GM19239 (cell line): ENCODE data around the gene MPP3.

Source experiments
- DNase-seq: peaks from one replicate; pipeline ENCODE4 v3.0.0; 2011; ENCODE audit warnings: low spot score; ENCODE audit not compliant: insufficient read length
- FAIRE-seq: peaks from 2 replicates; lab custom pipeline; 2011; peaks lifted over from hg19 to GRCh38; lab: Jason Lieb, UNC

Gene MPP3

GRCh38 chr17:43779145-43780125, 53.5 kb downstream of the MPP3 start:
- FAIRE-seq (peak; percentile 4), DNase-seq (no peak)

GRCh38 chr17:43778337-43779144, 54.4 kb downstream of the MPP3 start, which contains the start of gene DUSP3:
TSS of gene DUSP3 (minus strand) at chr17:43778977. CDS start at chr17:43778924, 53 bp downstream.
- peak; percentile 80 for FAIRE-seq
- DNase-seq, result peak; percentile 92

- FAIRE-seq (no peak), DNase-seq (no peak)
These were observed 58.4 kb downstream of the MPP3 start for GRCh38 chr17:43774304-43775250.

DNA sequence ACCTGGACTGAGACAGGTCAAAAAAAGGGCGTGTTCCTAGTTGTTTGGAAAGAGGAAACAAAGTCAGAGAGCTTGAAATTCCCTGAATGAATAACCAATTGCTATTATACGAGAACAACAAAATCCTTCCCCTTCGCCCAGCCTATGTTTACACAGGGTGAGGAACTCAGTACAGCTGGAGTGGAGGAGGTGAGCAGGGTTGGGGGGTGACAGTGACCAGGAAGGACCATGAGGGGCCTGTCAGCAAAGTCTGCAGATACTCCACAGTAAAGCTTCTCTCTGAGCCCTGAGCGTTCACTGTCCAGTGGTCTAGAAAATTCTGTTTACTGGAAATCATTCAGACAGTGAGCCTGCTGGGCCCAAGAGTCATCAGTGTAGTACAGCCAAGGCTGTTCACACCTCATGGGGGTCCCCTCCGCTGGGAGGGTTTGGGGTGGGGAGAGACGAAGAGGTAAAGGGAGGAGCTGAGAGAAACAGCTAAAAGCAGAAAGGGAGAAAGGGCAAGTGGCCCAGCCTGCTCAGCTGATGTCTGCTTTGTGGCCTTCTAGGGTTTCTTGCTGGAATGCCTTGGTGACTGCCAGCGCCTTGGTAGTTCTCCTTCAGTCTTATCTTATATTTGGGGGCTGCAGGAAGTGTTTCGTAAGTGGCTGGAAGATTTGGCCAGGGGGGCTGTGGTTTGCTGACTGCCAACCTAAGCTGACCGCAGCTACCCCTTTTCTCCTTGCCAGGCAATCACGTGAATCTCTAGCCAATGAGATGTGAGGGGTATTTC, 59.9 kb downstream of the MPP3 start:
- FAIRE-seq (no peak), DNase-seq (no peak)

GRCh38 chr17:43771463-43771862, 61.5 kb downstream of the MPP3 start:
- FAIRE-seq, result no peak

DNA sequence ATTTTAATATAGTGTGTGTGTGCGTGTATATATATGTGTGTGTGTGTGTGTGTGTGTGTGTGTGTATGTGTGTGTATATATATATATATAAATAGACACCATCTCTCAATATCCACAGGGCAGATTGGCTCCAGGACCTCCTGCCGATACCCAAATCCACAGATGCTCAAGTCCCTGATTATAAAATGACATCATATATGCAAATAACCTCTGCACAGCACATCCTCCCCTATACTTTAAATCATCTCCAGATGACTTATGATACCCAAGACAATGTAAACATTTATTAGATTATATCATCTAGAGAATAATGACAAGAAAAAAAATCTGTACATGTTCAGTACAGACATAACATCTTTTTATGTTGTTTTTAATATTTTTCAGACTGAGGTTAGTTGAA, 62.0 kb downstream of the MPP3 start:
- FAIRE-seq (no peak), DNase-seq (no peak)

More at GRCh38 chr17:43771463-43771862, 61.5 kb downstream of the MPP3 start:
- DNase-seq, result no peak

GRCh38 chr17:43769859-43770258, 63.1 kb downstream of the MPP3 start:
- no peak for FAIRE-seq
- no peak for DNase-seq

GRCh38 chr17:43769426-43769825, 63.5 kb downstream of the MPP3 start:
- FAIRE-seq, result no peak
- no peak for DNase-seq

- DNase-seq (no peak), FAIRE-seq (no peak)
These were observed 64.0 kb downstream of the MPP3 start for GRCh38 chr17:43768943-43769342.

DNA sequence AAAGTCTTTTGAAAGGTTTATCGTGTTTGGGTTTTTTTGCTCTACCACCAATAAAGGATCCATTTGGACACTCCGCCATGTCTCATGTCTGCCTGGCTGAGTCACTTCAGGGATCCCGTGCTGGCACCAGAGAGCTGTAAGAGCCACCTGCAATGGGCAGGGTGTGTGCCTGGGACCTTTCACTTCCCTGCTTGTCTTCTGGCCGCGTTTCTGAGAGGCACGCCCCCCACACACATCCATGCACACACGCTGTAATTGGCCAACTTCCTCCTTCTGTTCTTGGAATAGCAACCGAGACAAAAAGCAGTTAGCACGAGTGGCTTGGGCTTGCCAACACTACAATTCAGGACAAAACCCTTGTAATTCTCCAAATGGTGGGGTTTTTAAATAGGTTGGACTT, 64.6 kb downstream of the MPP3 start:
- FAIRE-seq, result peak; percentile 59
- DNase-seq, result no peak

DNA sequence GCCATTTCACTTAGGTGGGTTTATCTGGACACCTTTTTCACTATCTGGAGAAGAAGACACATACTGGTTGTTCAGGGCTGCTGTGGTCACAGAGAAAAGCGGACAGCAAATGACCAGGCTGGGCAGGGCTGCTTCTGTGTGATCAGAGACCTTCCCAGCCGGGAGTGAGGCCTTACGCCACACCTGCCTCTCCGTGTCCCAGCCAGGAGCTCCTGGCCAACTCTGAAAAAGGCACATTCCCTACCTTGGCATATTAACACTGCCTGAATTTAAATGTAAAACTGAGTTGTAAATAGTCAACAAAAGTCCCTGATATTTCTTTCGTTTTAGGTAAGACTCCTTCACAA, 65.3 kb downstream of the MPP3 start:
- no peak for DNase-seq
- no peak for FAIRE-seq

DNA sequence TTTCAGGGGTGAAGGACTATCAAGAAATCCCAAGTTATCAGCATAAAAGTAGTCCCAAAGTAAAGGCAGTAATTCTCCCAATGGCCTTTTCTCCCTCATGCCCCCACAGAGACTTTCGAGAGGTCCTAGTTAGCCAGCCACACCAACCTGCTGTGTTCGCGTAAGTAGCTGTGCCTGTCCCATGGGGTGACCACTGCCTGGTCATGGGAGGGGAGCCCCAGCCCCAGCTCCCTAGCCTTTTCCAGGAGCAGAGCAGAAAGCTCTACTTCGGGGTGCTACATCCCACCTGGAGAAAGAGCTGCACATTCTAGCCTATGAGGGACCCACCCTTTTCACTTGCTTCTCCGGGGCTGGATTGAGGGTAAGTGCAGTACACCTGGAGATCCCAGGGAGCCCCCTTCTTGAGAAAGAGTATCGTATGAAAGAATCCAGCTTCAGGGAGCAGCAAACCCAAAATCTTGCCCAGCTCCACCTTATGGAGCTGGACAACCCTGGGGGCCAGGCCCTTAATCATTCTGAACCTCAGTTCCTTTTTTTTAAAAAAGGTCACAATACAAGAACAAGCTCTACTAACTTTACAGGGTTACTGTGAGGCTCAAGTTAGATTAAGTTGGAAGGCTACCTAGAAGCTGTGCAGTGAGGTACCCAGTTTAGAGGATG, 65.8 kb downstream of the MPP3 start:
- FAIRE-seq, result no peak
- no peak for DNase-seq

GRCh38 chr17:43766413-43767052, 66.4 kb downstream of the MPP3 start:
- FAIRE-seq (peak; percentile 70), DNase-seq (no peak)

- FAIRE-seq (peak; percentile 96), DNase-seq (peak; percentile 95)
These were observed 72.6 kb downstream of the MPP3 start for GRCh38 chr17:43760254-43760852.

DNA sequence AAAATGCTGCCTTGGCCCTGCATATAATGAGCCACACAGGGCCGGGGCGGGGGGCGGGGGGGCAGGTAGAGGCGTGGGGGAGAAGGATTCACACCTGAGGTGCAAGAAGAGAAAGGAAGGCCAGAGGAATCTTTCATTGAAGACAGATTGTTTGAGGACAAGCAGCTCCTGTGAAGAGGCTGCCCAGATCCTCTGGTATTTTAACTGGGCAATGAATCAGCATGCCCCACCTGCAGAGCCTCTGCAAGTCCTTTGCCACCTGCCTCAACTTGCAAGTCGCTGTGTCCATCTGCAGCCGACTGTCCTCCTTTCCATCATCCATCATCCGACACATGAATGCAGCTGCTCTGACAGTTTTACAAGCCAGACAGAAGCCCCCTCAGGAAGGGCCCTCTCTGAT, 73.1 kb downstream of the MPP3 start:
- no peak for DNase-seq
- FAIRE-seq, result no peak

DNA sequence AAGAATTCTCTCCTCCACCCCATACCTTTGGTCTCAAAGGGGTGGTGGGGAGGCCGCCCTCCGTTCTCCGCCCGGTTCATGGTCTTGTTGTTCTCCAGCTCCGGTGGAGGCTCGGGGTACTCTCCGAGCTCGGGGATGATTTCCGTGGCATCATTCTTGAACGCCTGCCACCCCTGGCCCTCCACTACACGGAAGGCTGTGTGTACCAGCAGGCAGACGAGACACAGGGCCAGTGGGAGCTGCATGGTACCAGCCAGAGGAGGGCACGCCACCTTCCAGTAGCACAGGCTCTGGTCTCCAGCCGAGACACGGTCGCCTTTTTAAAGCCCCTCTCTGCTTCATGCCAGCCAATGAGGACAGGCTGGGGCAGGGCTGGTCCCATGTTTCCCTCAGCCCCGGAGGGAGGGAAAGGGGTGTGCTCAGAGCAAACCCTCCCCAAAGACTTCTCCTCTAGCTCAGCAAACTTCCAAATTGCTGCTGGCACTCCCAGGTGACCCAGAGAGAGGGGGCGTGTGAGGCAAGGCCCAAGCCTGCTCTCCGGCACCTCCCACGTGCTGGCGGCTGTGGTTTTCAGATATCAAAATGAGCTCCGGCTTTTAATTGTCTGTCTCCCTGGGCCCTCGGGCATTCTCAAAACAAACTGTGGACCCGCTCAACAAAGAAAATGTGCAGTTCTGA, 74.3 kb downstream of the MPP3 start, which contains the start of gene SOST:
SOST (minus strand) TSS at position 295 of the 678 bp plus-strand sequence; CDS start at position 245, 50 bp downstream.
- no peak for DNase-seq
- no peak for FAIRE-seq

DNA sequence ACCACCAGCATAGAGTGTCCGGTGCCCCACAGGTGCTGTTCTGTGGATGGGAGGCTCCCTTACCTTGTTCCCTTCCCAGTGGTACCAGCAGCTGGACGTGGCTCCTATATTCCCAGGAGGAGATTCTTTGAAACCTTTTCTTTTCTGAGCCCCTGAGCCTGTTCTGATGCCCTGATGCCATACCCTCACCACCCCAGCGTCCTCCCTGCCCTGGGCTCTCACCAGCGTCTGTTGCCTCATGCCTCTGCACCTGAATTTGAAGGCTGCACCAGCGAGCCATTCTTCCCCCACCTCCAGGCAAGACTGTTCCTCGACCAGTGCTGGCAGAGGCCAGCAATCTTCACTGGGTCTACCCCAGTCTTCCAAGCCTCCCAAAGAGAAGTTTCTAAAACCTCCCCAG, 74.9 kb downstream of the MPP3 start:
- DNase-seq (no peak), FAIRE-seq (no peak)
